Mesenteric fat pad (tissue), 1 donor: Measurements from ENCODE around the gene CTCFL. TPM values are rescaled to one million over a fixed set of nuclear protein-coding genes. Genes with fewer than 3 reads are reported as not detected.

ENCODE experiments used
- DNase-seq: peaks from one replicate; pipeline ENCODE4 v3.0.0-alpha.2; 2020; ENCODE audit warnings: low spot score
- total RNA-seq: library from RNA; stranded (reverse); fragmentation: NEBNext Ultra II Directional; extraction: Animal tissue kit (Norgen Biotek cat#: 25700); gene quantifications from one replicate; pipeline ENCODE4 v1.2.1, GENCODE V29; 2021
- donor health status: DM: yes; HTN: yes; CAD: no.

CTCFL gene
- total RNA-seq, 1 donor from 2014 or later: 0.16 TPM

- DNase-seq: peak; percentile 57
Observed at GRCh38 chr20:57483287-57484050, 41.5 kb downstream of the CTCFL start.

DNA sequence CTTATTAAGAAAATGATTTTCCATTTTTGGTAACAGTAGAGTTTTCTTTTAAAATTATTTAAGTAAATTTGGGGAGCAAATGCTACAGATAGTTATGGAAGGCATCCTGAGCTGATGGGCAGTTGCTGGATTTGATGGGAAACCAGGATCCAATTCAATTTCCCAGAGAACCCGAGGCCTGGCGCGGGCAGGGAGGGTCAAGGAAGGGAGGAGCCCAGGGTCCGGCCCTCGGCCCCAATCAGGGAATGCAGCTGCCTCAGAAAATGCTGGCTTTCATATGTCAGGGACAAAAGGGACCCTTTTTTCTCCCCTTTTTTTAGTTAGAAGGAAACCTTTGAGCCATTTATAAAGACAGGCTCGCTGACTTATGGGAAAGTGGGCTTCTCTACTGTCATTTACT, 42.1 kb downstream of the CTCFL start:
- peak; percentile 24 for DNase-seq

GRCh38 chr20:57482148-57482547, 42.8 kb downstream of the CTCFL start:
- DNase-seq: no peak

- DNase-seq: peak; percentile 84
Observed at GRCh38 chr20:57481281-57481711, 43.6 kb downstream of the CTCFL start.

DNA sequence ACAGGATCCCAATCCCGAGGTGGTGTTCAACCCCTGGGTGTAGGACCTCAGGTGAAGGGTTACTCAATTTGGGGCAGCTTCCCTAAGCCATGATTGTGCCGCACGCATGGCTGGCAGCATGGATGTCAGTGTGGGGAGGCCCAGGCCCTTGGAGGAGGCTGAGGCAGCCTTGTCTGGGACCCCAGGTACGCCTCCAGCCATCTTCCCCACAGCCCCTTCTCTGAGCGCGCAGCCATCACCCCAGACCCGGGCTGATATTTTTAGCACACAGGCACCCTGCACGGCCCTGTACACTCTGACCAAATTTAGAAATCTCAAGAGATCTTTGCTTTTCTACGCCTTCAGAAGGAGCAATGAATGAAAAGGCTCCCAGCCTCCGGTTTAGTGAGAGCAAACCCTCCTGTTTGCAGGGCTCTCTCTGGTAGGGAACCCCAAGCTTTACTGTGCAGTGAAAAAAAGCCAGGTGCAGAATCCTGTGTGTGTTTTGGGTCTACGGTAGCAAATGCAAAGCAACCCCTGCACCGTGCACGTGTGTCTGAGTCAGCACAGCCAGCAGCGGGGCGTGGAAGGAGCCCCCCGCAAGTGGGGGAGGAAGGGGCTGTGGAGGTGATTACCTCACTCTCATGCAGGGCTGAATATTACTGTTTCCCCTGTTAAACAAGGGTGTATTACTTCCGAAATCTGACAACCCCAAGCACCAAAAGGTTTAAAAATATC, 44.3 kb downstream of the CTCFL start:
- peak; percentile 53 for DNase-seq

GRCh38 chr20:57479196-57479595, 45.7 kb downstream of the CTCFL start:
- DNase-seq: peak; percentile 49

GRCh38 chr20:57478176-57478575, 46.8 kb downstream of the CTCFL start:
- no peak for DNase-seq

DNA sequence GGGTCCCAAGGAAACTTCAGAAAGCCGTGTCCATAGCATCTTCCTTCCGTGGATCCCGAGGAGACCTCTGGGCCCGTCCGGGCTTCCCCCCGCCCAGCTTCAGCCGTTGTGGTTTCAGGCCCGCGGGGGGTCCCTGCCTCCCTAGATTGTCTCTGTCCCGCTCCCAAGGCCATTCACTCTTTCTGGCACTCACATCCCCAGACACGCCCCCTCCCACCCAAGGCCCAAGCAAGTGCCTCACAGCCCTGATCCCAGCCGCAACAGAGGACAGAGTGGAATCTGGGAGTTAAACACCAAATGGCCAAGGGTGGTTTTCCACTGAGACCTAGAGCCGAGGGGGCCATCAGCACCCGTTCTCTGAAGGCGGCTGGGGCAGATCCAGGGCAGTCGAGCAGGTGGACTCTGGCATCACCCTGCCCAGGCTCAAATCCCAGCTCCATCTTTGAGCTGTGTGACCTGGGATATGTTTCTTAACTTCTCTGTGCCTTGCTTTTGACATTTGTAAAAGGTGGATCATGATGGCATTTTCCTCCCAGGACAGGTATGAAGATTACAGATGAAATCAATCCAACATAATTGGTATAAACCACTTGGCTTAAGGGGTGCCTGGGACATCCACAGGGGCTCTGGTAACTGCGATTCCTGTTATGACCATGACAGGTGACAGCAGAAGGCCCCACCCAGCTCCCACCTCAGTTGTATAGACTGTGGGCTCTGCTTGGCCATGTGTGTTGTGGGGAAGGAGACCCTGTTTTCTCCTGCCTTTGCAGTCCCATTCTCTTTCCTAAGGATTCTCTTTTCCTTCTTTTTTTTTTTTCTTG, 48.1 kb downstream of the CTCFL start:
- DNase-seq: peak; percentile 74

DNA sequence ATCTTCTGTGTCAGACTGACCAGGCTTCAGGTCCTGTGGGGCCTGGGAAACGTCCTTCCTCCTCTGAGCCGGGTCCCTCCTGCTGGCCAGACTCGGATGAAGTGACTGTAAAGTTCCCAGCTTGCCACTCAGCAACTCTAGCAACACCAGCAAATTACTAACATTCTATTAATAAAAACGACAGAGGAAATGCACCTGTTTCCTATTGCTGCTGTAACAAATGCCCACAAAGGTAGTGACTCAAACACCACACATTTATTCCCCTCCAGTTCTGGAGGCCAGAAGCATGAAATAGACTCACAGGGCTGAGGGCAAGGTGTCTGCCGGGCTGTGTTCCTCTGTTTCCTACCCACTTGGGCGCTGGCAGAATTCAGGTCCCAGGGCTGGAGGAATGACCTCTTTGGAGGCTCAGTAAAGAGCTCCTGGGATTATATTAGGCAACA, 48.8 kb downstream of the CTCFL start:
- peak; percentile 69 for DNase-seq

DNA sequence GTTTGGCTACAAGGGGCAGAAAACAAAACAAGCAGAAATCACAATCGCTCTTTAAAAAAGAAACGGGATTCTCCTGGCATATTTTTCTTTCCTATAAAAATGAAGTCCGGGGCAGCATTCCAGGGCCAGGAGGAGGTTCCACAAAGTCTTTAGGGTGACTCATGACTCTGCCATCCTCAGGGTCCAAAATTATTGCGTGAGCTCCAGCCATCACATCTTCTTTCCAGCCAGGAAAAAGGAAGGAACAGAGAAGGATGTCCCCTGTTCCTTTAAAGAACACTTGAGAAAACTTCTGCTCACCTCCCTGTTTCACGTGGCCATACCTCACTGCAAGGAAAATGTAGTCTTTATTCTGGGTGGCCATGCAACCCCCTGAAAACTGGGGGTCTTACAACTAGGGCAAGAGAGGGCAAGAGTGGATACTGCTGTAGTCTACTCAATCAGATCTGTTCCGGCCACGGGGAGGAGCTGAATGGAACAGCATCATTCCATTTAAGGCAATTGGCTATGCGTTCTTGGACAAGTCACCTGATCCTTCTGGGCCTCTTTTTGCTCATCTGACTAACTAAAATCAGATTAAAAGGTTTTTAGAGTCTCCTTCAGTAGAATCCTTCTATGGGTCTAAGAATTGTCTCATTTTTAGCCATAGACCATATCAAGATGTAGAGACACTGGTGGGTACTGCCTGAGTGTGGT, 49.4 kb downstream of the CTCFL start:
- DNase-seq: peak; percentile 2

DNA sequence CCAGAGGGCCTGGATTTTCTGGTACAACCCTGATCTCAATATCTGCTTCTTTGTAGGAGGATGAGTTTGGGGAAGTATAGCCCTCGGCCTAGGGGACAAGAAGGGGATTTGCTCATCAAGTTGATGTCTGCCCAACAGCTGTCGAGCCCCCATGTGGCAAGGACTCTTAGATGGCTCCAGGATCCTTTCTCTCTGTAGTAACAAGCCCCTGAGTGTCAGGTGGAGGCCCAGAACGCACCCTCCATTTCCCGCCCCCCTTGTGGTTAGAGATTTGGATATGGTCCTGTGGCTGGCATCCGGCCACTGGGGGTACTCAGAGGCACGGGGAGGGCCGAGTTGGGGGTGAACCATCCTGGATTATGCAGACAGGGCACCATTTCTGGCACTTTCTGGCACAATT, 50.1 kb downstream of the CTCFL start:
- DNase-seq: peak; percentile 43

- peak; percentile 2 for DNase-seq
Observed at GRCh38 chr20:57474205-57474604, 50.7 kb downstream of the CTCFL start.

- DNase-seq: peak; percentile 81
Observed at GRCh38 chr20:57473246-57474048, 51.5 kb downstream of the CTCFL start.

DNA sequence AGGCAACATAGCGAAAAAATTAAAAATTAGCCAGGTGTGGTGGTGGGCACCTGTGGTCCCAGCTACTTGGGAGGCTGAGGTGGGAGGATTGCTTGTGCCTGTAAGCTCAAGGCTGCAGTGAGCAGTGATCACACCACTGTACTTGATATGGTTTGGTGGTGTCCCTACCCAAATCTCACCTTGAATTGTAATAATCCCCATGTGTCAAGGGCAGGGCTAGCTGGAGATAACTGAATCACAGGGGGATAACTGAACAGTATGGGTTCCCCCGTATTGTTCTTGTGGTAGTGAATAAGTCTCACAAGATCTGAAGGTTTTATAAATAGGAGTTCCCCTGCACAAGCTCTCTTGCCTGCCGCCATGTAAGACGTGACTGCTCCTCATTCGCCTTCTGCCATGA, 52.5 kb downstream of the CTCFL start:
- DNase-seq: peak; percentile 24

- peak; percentile 65 for DNase-seq
Observed at GRCh38 chr20:57471496-57472372, 53.2 kb downstream of the CTCFL start.

- DNase-seq: no peak
Observed at GRCh38 chr20:57470666-57471495, 54.1 kb downstream of the CTCFL start.

DNA sequence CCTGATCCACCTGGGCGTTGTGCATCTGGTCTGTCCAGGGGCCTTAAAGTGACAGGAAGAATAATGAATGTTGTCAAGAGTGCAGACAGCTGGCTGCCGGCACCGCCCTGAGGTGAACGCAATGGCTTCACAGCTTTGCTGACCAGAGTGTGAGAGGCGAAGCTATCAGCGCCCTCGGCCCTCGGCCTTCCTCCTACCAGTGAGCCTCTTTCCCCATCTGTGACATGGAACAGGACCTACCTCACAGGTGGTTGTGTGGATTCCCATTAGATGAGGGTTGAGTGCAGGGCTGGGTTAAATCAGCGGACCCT, 54.8 kb downstream of the CTCFL start:
- DNase-seq: no peak

DNA sequence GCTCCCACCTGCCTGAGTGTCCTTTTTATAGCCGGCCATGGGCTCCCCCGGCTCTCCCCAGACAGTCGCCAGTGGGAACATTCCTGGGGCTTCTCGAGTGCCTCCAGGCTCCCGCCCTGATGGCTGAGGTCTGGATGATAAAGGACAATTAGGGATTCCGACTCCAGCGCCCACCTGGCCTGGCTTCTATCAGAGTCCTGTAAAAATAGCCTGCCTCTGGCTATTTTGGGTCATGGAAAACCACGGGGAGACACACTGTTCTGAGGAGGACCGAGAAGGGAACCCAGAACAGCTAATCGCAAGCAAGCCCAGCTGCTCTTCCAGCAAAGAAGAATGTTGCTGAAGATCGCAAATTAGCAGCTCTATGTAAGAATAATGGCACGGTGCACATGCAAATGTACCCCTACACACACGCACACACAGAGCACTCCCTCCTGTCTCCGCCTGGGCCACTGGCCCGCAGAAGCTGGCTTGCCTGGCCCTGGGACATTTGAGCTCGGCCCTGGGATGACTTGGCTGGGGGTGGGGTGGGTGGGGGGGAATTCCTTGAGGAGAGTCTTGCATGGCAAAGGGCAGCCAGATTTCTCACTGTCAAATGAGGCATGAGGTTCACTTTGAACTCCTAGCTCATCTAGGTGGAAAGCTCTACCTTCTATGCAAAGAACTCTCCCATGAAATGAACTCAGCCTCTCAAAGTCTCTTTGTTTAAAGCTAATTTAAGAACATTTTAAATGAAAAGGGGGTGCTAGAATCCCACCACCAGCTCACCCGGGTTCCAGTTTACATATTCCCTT, 55.3 kb downstream of the CTCFL start:
- no peak for DNase-seq
